ENCODE data around the gene MMP13.

Gene MMP13

GRCh38 chr11:102935514-102935913, 20.0 kb downstream of the MMP13 start (continued):
- TF ChIP-seq ZNF664 (tag by site-specific recombination; IDR thresholded peaks at IDR 0.05) (no peak), ZNF157 (tag by site-specific recombination; IDR thresholded peaks at IDR 0.05) (no peak), ZNF704 (tag by site-specific recombination; IDR thresholded peaks at IDR 0.05) (no peak), ZNF677 (tag by site-specific recombination; IDR thresholded peaks at IDR 0.05) (no peak), INSM2 (tag by site-specific recombination; IDR thresholded peaks at IDR 0.05) (no peak), ZNF169 (tag by site-specific recombination; IDR thresholded peaks at IDR 0.05) (no peak), ZNF596 (tag by site-specific recombination; IDR thresholded peaks at IDR 0.05) (no peak), WT1 (tag by site-specific recombination; IDR thresholded peaks at IDR 0.05) (no peak), ZNF394 (tag by site-specific recombination; IDR thresholded peaks at IDR 0.05; ENCODE audit: borderline replicate concordance) (no peak)

GRCh38 chr11:102934735-102935134, 20.8 kb downstream of the MMP13 start:
- CTCF ChIA-PET = interaction anchor here (1.1 to 1.6 kb wide), 2 partner anchors 11 to 20 kb away, joined by 3 to 6 read pairs; no protein-coding TSS in a partner anchor
- Histone ChIP-seq H3K36me3 (ENCODE audit: control insufficient read depth in 2 of 2, insufficient read depth in 1 of 2, low read length in 2 of 2) (no peaks in the 10 kb centered on the region), H3K9me3 (ENCODE audit: control insufficient read depth, insufficient read depth, low read depth, low read length) (no peaks in the 10 kb centered on the region), H3K4me3 (ENCODE audit: low read depth, low read length) (no peak overlapping the region), H3K27ac (ENCODE audit: extremely low read depth, low read depth, low read length) (no peak overlapping the region), H3K4me1 (ENCODE audit: control insufficient read depth, insufficient read depth, low read length) (no peaks in the 10 kb centered on the region)
- TF ChIP-seq HIC1 (tag by site-specific recombination; IDR thresholded peaks at IDR 0.05) (no peak), GLIS1 (tag by site-specific recombination; IDR thresholded peaks at IDR 0.05) (no peak), REPIN1 (tag by site-specific recombination; IDR thresholded peaks at IDR 0.05; ENCODE audit: low read depth) (no peak), ZFHX2 (tag by site-specific recombination; conservative IDR thresholded peaks at IDR 0.05) (no peak), PRDM4 (tag by site-specific recombination; IDR thresholded peaks at IDR 0.05) (no peak), CTCF (tag by site-specific recombination; IDR thresholded peaks at IDR 0.05) (no peak), ZNF785 (tag by site-specific recombination; IDR thresholded peaks at IDR 0.05) (no peak), ELK4 (IDR thresholded peaks at IDR 0.05; ENCODE audit: borderline replicate concordance, low read depth, low read length) (no peak), ZNF670 (tag by site-specific recombination; IDR thresholded peaks at IDR 0.05; ENCODE audit: low read depth) (no peak), EGR2 (tag by site-specific recombination; IDR thresholded peaks at IDR 0.05; ENCODE audit: low read depth) (no peak)
- POLR2A ChIA-PET = no interaction called here
